ENCODE measurements around the gene SGIP1.
A peak's percentile ranks its signal among the peaks of the same experiment; 100 is the strongest.

The SGIP1 gene

GRCh38 chr1:66597500-66597899, 63.5 kb downstream of the SGIP1 start:
- no peak overlapping the region for H3K27ac ChIP-seq
- DNase-seq (ENCODE audit: low read depth, low spot score): no peak

DNA sequence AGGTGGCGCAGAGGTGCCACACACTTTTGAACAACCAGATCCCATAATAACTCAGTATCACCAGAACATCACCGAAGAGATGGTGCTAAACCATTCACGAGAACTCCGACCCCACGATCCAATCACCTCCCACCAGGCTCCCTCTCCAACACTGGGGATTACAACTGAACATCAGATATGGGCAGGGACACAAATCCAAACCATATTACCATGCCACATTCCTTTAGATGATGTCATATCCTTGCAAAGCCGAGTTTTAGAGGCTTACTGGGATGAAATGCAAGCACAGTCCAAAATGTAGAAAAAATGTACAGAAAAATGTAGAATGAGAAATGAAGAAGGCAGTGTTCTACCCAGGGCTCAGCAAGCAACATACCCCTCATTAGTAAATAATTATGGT, 64.7 kb downstream of the SGIP1 start:
- DNase-seq (ENCODE audit: low read depth, low spot score): no peak
- no peak overlapping the region for H3K27ac ChIP-seq

DNA sequence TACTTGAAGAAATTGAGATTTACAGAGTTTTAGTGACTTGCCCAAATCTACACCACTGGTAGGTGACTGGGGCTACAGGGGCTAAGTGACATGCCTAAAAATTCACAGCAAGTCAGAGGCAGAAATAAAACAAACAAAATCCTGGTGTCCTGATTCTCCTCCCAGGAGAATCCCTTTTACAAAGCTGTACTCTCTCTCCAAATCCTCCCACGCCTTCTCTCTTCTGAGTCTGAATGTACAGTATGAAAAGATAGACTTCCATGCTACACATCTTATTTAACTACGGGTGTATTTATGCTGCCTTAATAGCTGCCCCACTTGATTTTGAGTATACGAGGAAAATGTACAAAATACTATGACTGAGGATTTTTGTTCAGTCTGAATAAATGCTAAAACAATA, 65.4 kb downstream of the SGIP1 start:
- H3K27ac ChIP-seq: no peak overlapping the region
- DNase-seq (ENCODE audit: low read depth, low spot score): no peak

DNA sequence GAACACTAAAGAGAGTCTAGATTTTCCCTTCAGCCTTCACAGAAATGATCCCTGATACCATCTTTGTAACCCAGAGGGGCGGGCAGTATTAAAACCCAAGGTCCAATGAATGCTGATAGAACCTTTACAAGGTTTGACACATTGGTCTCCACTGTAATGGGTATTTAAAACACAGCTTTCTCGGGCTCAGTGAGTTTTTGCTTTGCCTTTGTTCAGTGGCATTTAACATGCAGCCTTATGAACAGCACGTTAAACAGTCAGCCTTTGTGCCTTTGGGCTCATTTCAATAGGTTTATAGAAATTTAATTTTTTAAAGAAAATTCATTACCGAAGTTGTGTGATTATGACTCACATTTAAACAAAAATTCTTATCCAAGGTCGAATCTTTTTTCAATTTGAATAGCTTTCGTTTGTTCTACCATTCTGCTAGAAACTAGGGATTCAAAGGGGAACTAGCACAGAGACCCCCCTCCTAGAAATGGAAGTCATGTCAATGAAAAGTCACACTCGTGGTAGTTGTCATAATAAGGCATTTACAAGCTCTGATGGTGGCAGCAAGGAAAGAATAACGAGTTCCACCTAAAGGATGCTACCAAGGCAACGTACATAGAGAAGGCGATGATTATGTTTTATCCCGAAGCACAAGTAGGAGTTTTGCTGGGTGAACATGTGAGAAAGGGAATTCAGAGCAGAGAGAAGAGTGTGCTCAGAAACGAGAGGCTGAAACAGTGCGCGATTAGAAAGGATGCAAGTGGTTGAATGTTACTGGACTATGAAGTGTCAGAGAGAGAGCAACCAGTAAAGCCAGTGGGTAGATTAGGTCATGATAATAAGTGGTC, 66.2 kb downstream of the SGIP1 start:
- DNase-seq (ENCODE audit: low read depth, low spot score): no peak
- no peak overlapping the region for H3K27ac ChIP-seq

- no peak overlapping the region for H3K27ac ChIP-seq
- DNase-seq (ENCODE audit: low read depth, low spot score): no peak
Observed at GRCh38 chr1:66605419-66605997, 71.6 kb downstream of the SGIP1 start.

GRCh38 chr1:66606362-66607065, 72.6 kb downstream of the SGIP1 start:
- no peak for DNase-seq (ENCODE audit: low read depth, low spot score)
- H3K27ac ChIP-seq: no peak overlapping the region

DNA sequence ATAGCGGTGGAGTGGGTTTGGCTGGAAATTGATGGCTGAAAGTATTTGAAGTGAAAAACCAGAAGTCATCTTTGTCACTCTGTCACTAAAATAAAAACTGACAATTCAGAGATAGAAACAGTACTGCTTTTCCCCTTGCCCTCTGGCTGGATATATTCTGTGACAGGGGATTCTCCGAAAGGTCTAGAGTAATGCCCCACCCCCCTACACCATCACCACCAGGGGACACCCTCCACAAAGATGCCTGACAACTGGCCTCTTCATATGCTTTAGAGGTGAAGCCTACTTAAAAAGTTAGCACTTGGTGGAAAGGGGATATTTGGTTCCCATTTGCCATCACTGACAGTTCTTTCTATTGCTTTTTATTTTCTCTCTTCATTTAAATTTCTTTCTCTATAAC, 73.5 kb downstream of the SGIP1 start:
- DNase-seq (ENCODE audit: low read depth, low spot score): no peak
- H3K27ac ChIP-seq: no peak overlapping the region

- no peak overlapping the region for H3K27ac ChIP-seq
- DNase-seq (ENCODE audit: low read depth, low spot score): no peak
Observed at GRCh38 chr1:66613187-66613586, 79.2 kb downstream of the SGIP1 start.

DNA sequence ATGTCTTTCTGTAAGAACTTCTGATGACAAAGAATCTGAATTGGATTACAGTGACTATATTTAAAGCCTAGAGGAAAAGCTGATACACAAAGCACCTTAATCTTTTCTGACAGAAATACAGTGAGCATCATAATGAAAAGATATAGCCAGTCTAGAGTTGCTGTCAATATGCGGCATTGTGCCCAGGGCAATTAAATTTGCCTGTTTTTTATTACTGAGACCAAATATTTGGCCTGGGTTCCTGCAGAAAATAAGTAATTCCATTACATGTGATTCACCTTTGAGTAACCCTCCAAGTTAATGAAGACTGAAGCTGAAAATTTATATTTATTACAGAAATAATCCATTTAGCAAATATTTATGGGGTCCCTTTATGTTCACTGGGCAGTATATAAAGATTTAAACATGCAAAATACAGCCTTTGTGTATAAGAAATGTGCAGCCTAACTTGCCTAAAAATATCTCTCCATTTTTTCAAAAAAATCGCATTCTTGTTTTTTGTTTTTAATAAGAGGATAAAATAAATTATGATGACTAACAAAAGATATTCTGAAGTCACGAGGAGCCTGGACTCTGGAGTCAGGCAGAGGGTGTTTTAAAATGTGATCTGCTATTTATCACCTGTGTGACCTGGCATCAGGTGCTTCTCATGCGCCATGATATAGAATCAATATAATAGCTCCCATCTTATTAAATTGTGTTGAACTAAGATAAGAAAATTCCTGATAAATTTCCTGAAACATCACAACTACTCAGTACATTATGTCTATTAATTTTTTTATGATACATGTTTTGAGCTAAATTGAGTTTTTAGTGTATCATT, 83.6 kb downstream of the SGIP1 start:
- no peak overlapping the region for H3K27ac ChIP-seq
- DNase-seq (ENCODE audit: low read depth, low spot score): no peak

DNA sequence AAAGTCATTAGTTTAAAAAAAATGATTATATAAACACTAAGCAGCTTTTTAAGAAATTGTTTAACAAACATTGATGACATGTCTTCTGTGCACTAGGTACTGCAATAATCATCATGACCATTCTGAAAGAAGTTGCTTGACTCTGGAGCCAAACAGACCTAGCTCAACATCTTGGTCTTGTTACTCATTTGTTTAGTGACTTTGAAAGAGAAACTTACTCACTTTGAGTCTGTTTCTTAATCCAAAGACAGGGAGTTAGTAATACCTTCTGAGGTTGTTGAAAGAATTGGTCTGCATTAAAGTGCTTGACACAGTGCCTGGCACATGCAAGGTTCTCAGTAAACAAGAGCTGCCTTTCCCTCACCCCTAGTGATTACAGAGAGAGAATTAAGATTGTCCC, 84.4 kb downstream of the SGIP1 start:
- no peak for DNase-seq (ENCODE audit: low read depth, low spot score)

DNA sequence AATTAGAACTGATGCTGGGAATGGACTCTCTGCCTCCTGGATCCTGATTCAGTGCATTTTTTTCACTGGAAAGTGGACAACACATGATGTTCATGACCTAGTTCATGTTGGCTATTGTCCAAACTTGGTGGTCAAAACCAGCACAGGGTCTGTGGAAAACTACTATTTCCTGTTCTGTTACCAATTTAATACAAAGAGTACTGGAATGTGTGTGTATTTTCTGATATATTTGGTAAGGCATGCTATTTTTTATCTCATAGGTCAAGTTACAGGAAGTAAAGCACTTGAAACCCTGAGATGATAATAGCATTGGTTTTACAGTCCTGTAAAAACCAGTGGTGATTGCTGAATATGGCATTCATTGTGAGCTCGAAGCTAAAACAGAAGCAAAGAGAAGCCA, 89.9 kb downstream of the SGIP1 start:
- H3K27ac ChIP-seq: no peak overlapping the region
- DNase-seq (ENCODE audit: low read depth, low spot score): no peak

More for the DNA sequence above, 84.4 kb downstream of the SGIP1 start:
- H3K27ac ChIP-seq: no peak overlapping the region

DNA sequence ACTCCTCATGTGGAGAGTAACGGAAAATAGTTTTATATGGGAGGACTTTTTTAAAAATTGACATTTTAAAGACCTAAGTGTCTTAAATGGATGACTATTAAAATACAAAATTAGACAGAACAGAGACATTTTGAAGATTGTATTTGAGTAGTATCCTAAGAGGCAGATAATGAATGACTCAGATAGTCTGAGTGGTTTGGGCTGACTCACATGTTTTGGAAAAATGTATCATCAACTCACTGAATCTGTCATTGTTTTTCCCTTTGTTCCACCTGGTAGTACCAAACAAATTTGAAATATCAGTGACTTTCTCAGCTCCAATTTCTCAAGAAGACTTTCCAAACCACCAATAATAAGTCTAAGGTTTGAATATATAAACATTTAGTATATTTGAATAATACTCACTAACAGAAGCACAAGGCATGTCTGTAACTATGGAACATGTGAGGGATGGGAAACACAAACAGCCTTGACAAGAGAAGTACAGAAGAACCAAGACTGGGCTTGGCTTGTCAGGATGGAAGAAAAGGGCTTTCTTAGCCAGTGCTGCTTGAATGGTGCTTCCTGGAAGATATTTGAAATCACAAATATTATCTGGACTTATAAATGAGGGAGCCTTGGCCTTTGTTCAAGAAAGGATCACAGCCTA, 90.6 kb downstream of the SGIP1 start:
- H3K27ac ChIP-seq: no peak overlapping the region
- DNase-seq (ENCODE audit: low read depth, low spot score): peak; percentile 37

- H3K27ac ChIP-seq: no peak overlapping the region
- no peak for DNase-seq (ENCODE audit: low read depth, low spot score)
Observed at GRCh38 chr1:66626261-66626660, 92.3 kb downstream of the SGIP1 start.

DNA sequence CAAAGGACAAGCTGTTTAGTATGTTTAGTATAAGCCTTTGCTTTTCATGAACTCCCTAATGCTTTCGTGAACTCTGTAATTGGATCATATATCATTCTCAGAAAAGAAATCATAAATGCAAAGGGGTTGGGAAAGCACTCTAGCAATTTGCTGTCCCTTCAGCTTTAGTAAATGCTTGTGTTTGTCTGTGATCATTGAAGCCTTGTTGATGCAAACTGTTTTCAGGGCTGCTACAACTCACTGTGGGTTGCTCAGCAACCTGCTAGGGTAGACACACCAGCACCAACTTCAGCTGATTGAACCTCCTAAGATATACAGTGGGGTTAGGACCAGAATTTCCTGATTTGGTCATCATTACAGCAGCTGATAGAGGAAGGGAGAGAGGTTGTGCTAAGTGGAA, 95.0 kb downstream of the SGIP1 start:
- H3K27ac ChIP-seq: no peak overlapping the region
- DNase-seq (ENCODE audit: low read depth, low spot score): no peak

DNA sequence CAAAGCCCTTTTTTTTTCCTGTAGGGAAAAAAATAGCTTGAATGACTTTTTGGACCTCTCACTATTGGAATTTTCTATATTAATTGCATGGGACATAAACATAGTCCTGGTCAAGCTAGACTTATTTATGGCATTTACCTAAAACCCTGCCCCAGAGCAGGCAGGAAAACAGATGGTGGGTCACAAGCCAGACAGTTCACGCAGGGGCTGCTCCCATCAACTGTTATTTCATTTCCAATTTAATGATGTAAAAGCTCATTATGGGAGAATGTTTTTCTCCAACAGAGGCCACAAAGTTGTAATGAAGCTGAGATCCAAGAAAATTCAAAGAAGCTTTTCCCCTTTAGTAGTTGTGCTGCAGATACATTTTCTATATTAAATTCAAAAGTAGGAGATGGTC, 99.2 kb downstream of the SGIP1 start:
- DNase-seq (ENCODE audit: low read depth, low spot score): no peak
- no peak overlapping the region for H3K27ac ChIP-seq

- no peak overlapping the region for H3K27ac ChIP-seq
- no peak for DNase-seq (ENCODE audit: low read depth, low spot score)
Observed at GRCh38 chr1:66637146-66637545, 103.2 kb downstream of the SGIP1 start.

- no peak overlapping the region for H3K27ac ChIP-seq
- DNase-seq (ENCODE audit: low read depth, low spot score): no peak
Observed at GRCh38 chr1:66641891-66642473, 108.0 kb downstream of the SGIP1 start.

- no peak for DNase-seq (ENCODE audit: low read depth, low spot score)
- no peak overlapping the region for H3K27ac ChIP-seq
Observed at GRCh38 chr1:66642992-66643391, 109.0 kb downstream of the SGIP1 start.

GRCh38 chr1:66644331-66644730, 110.4 kb downstream of the SGIP1 start:
- no peak for DNase-seq (ENCODE audit: low read depth, low spot score)
- no peak overlapping the region for H3K27ac ChIP-seq
